K562 treated with DMSO at 1 percent for 4 hours (cell line): Measurements from ENCODE around the gene MRLN. TPM values are rescaled to one million over a fixed set of nuclear protein-coding genes. Genes with fewer than 3 reads are reported as not detected.

Source experiments
- total RNA-seq: library from RNA; unstranded; fragments of 300-600 nt; gene quantifications from 2 replicates; pipeline ENCODE4 v1.2.3, GENCODE V29; 2022; ENCODE audit not compliant: insufficient read depth

MRLN gene
- not detected in 2 replicates for total RNA-seq

GRCh38 chr10:59753267-59753666 lies at the start of gene MRLN:
TSS of gene MRLN (minus strand) at chr10:59753455.

DNA sequence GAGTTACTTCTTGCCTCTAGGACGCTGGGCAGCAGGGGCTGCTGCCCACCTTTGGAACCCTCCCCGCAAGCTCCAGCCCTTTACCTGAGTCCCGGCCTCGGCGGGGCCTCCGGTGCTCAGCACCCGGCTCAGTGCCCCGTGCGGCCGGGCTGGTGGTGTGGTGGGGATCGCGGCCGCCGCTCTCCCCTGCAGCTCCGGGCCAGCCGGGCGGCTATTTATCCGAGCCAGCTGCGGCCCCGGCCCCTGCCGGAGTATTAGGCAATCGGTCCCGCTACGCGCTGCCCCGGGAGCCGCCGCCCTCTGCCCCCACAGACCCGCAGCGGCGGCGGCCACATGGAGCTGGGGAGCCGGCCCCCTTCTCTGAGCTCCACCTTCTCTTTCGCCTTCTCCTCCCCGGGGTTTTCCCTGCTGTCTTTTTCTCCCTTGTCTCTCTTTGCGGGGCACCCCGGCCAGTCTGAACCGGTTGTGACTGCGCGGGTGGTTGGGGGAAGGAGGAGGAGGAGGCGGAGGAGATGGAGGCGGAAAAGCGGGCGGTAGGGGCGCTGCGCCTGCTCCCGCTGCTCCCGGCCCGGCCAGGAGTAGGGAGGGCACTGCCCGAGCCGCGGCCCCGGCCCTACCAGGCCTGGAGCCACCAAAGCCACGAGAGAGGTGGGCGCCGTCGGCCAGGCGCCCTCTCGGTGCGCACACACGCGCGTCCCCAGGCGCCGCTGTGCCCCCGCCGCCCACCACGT lies 43.7 kb downstream of the MRLN start, which contains the start of gene SLC16A9:
TSS of gene SLC16A9 (minus strand) at position 456 of the 731 bp plus-strand sequence. CDS start 25,559 bp downstream, outside the sequence.

Other genes with a start within 250 kb of the MRLN start
- 0.33 TPM in 1 of 2 replicates, not detected in the other for gene SLC16A9, start 43.6 kb downstream of the MRLN start, total RNA-seq
- 10.9 and 13.8 TPM in 2 replicates for gene CCDC6, start 153.1 kb upstream of the MRLN start, total RNA-seq